KOPT-K1 (cell line): ENCODE data around the gene MRPL2.
A peak's percentile ranks its signal among the peaks of the same experiment; 100 is the strongest.

Experiments
- H3K27ac ChIP-seq: fragments of 200-600 bp; sonication (generic); 2 replicates; pipeline ENCODE4 v1.5.1; 2016; ENCODE audit warnings: antibody characterized with exemption, mild to moderate bottlenecking, low read depth, low read length; ENCODE audit not compliant: poor library complexity, severe bottlenecking
- H3K36me3 ChIP-seq: fragments of 200-600 bp; sonication (generic); 2 replicates; pipeline ENCODE4 v1.5.1; 2017; ENCODE audit warnings: antibody characterized with exemption, mild to moderate bottlenecking, low read length, moderate library complexity; ENCODE audit not compliant: insufficient read depth
- H3K9me3 ChIP-seq: fragments of 200-600 bp; sonication (generic); 2 replicates; pipeline ENCODE4 v1.5.1; 2017; ENCODE audit warnings: antibody characterized with exemption, low read length, mild to moderate bottlenecking; ENCODE audit not compliant: insufficient read depth, poor library complexity, severe bottlenecking

MRPL2 gene

GRCh38 chr6:43026365-43026764 is 32.9 kb downstream of the MRPL2 start:
- Histone ChIP-seq H3K27ac (no peak overlapping the region), H3K36me3 (peaks cover 83% of the 10 kb centered on the region), H3K9me3 (no peaks in the 10 kb centered on the region)

DNA sequence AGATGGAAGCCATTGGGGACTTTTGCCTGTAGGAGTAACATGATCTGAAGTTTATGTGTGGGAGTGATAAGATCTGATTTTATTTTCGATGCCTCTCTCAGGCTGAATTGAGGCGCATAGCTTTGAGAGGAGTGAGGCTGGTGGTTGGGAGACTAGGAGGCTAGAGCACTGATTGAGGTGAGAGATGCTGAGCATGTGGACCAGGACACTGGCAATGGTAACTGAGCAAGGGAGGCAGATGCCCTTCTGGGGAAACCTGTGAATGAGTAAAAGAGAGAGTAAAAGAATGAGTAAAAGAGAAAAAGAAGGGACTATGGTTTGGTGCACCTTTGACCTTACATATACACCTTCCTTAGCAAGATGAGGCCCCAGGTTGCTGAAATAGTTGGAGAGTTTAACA is 34.8 kb downstream of the MRPL2 start:
- Histone ChIP-seq H3K9me3 (no peaks in the 10 kb centered on the region), H3K27ac (no peak overlapping the region), H3K36me3 (peaks cover 80% of the 10 kb centered on the region)

GRCh38 chr6:43021270-43022047 is 37.8 kb downstream of the MRPL2 start, which contains the start of gene RRP36:
Gene RRP36, plus strand, starts transcription at chr6:43021623. Its CDS starts 32 bp downstream, at chr6:43021655.
- H3K36me3 ChIP-seq: peaks cover 77% of the 10 kb centered on the region
- peak within 1 kb of the TSS; percentile 84 for H3K27ac ChIP-seq
- H3K9me3 ChIP-seq: no peaks in the 10 kb centered on the region

GRCh38 chr6:43020847-43021246 is 38.4 kb downstream of the MRPL2 start:
- Histone ChIP-seq H3K36me3 (peaks cover 75% of the 10 kb centered on the region), H3K27ac (peak overlapping the region; percentile 84), H3K9me3 (no peaks in the 10 kb centered on the region)

- H3K9me3 ChIP-seq: no peaks in the 10 kb centered on the region
- H3K27ac ChIP-seq: no peak overlapping the region
- peaks cover 68% of the 10 kb centered on the region for H3K36me3 ChIP-seq
Observed at GRCh38 chr6:43020052-43020705, 39.1 kb downstream of the MRPL2 start.

DNA sequence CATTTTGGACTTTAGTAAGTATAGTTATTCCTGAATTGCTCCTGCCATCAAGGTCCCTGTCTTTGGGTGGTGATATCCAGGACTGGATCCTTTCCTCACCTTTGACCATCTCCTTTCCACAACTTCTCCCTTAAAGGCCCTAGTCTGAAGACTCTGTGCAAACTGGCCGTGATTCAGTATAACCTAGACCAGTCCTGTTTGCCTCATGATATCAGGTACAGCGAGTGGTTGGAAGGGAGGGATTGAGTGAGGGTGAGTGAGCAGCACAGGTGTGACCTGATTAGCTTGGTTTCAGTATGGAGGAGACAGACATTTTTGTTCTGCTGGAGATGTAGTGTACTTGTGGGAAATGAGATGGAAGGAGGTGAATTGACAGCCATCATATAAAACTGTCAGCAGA is 40.1 kb downstream of the MRPL2 start:
- no peaks in the 10 kb centered on the region for H3K9me3 ChIP-seq
- no peak overlapping the region for H3K27ac ChIP-seq
- H3K36me3 ChIP-seq: peaks cover 58% of the 10 kb centered on the region

DNA sequence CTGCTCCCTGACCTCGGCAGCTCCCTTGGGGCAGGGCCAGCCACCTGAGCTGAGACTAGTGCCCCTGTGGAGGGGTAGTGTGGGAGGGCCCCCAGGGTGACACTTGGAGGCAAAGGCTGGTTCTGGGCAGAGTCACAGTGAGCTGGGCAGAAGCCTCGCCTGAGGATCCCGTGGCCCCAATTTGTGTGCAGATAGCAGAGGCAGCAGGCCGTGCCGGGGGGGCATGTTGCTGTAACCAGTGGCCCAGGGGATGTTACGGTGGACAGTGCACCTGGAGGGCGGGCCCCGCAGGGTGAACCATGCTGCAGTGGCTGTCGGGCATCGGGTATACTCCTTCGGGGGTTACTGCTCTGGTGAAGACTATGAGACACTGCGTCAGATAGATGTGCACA is 42.3 kb downstream of the MRPL2 start:
- no peaks in the 10 kb centered on the region for H3K9me3 ChIP-seq
- H3K27ac ChIP-seq: no peak overlapping the region
- H3K36me3 ChIP-seq: peaks cover 53% of the 10 kb centered on the region

- Histone ChIP-seq H3K36me3 (peaks cover 59% of the 10 kb centered on the region), H3K27ac (no peak overlapping the region), H3K9me3 (no peaks in the 10 kb centered on the region)
Observed at GRCh38 chr6:43016176-43016942, 42.9 kb downstream of the MRPL2 start.

DNA sequence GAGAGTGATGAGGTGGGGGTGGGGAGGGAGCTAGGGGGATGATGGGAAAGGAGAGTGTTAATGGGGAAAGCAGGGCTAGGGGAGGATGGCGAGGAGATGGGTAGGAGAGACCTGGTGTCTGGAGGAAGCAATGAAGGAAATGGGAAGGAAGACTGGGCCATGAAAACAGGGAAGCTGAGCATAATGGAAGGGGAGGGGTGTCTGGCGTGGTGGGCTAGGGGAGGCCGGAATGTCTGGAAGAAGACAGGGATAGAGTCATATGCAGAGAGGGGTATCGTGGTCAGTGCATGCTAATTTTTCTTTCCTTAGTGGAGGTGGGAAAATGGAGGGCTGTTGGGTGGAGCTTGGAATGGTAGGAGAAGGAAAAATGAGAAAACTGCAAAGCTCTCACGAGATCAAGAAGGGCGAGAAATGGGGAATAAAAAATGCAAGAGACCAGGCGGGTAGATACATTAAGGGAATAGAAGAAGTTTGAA is 44.8 kb downstream of the MRPL2 start:
- peak overlapping the region; percentile 74 for H3K27ac ChIP-seq
- H3K9me3 ChIP-seq: no peaks in the 10 kb centered on the region
- H3K36me3 ChIP-seq: peaks cover 65% of the 10 kb centered on the region

DNA sequence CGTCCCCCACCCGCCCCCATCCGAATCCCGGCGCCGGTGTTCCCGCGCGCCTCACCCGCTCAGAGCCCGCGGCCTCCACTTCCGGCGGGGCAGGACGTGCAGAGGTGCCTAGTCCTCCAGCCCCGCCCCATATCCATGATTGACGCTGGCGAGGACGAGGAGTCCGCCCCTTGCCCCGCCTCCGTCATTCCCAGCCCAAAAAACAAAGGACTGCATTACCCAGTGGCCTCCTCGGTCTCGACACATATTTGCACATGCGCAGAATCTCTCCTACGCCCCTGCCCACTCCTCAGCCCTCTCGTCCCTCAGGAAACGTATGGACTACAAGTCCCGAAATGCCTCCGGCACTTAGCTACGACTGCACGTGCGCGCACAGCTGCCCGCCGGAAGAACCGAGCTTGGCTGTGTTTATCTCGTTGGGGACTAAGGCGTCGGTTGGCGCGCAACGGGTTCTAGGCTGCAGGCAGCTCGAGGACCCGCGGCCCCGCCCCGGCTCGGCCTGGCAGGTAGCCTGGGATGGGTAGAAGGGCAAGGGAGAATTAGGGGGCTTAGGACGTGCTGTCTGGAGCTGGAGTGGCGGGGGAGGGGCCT is 45.3 kb downstream of the MRPL2 start, which contains the start of the genes KLHDC3 and MEA1:
Gene KLHDC3 (plus strand): TSS at position 407 of the 591 bp plus-strand sequence. CDS start 2,944 bp downstream, outside the sequence.
Gene MEA1 (minus strand): TSS at position 104 of the 591 bp plus-strand sequence. CDS start 133 bp downstream, outside the sequence.
- peak within 1 kb of the TSS; percentile 76 for H3K27ac ChIP-seq
- H3K9me3 ChIP-seq: no peaks in the 10 kb centered on the region
- H3K36me3 ChIP-seq: peaks cover 66% of the 10 kb centered on the region

DNA sequence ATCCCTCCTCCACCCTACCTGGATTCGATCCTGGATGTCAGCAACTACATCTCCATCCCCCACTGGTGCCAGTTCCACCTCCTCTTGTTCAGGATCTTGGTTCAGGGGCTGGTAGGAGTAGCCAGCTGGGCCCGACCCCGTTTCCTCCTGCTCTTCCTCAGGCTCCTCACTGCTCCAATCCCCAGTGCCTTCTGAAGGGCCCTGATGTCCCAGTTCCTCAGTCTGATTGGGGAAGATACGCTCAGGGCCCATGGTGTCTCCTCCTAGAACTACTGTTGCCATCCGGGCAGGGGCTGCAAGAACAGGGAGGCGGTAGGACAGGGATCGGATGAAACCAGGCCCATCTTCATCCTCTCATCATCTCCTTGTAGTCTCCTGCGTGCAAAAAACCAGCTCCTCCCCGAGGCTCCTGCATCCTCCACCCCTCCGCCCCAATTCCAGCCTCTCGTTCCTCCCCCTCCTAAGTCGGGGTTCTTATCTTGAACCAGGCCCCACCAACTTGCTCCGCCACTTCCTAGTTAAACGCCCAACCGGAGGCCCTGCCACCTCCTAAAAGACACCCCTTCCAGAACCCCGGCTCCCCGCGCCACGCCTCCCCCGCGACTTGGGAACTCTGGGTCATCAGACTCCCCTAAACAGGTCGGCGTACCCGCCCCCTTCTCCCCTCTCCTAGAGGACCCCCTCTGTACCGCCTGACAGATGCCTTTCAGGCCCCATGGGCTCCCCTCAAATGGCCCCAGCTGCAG is 46.0 kb downstream of the MRPL2 start:
- Histone ChIP-seq H3K9me3 (no peaks in the 10 kb centered on the region), H3K36me3 (peaks cover 66% of the 10 kb centered on the region), H3K27ac (peak overlapping the region; percentile 76)

DNA sequence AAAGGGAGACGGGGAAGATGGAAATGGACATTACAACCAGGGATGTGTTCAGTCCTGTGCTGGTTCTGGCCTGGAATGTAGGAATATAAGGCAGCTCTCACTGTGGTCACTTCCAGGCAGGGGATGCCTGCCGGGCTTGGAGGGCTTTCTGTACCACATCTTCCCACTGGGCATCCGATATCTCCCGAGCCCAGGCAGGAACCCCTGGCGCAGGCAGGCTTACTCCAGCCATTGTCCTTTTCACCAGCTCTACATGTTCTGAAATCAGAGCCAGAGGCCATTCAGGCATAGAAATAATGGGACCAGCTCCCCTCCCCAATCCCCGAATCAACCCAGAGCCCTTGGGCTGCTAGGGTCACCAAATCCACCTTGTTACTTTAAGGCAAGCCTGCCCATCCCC is 46.9 kb downstream of the MRPL2 start:
- Histone ChIP-seq H3K9me3 (no peaks in the 10 kb centered on the region), H3K27ac (peak overlapping the region; percentile 76), H3K36me3 (peaks cover 66% of the 10 kb centered on the region)

GRCh38 chr6:43011207-43011606 is 48.0 kb downstream of the MRPL2 start:
- peaks cover 68% of the 10 kb centered on the region for H3K36me3 ChIP-seq
- no peak overlapping the region for H3K27ac ChIP-seq
- no peaks in the 10 kb centered on the region for H3K9me3 ChIP-seq

DNA sequence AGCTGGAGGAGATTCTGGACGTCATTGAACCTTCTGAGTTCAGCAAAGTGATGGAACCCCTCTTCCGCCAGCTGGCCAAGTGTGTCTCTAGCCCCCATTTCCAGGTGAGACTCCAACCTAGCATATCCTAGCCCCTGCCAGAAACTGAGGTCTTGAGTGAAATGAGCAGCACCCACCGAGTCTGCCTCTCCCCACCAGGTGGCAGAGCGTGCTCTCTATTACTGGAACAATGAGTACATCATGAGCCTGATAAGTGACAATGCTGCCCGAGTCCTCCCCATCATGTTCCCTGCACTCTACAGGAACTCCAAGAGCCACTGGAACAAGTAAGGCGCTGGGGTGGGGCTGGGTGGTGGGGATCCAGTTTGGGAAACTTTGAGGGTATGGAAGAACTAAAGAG is 50.1 kb downstream of the MRPL2 start:
- H3K36me3 ChIP-seq: peaks cover 82% of the 10 kb centered on the region
- no peak overlapping the region for H3K27ac ChIP-seq
- H3K9me3 ChIP-seq: no peaks in the 10 kb centered on the region
